Right lobe of liver (tissue), 4 donors: Measurements from ENCODE around the gene PLXND1.

Experiments
- POLR2A ChIP-seq: fragments of 450-650 bp; IDR thresholded peaks from one replicate; pipeline ENCODE4 v1.6.1; 2017; ENCODE audit warnings: antibody characterized with exemption, mild to moderate bottlenecking
- TF ChIP-seq, protein P1 (sequence below), 4 donors: fragments of 200-600 bp in 3 of 4; fragments of 450-650 bp in 1 of 4; IDR thresholded peaks; one replicate each; pipeline versions ENCODE4 v1.5.1 to v1.8.0; 2016 to 2022; ENCODE audit warnings: antibody characterized with exemption in 4 of 4, mild to moderate bottlenecking in 2 of 4
- donor health status: DM: no; HTN: no; CAD: no.
- donor health status: DM: no; HTN: no; CAD: no.
- donor health status: DM: no; HTN: yes; CAD: no.

DNA sequence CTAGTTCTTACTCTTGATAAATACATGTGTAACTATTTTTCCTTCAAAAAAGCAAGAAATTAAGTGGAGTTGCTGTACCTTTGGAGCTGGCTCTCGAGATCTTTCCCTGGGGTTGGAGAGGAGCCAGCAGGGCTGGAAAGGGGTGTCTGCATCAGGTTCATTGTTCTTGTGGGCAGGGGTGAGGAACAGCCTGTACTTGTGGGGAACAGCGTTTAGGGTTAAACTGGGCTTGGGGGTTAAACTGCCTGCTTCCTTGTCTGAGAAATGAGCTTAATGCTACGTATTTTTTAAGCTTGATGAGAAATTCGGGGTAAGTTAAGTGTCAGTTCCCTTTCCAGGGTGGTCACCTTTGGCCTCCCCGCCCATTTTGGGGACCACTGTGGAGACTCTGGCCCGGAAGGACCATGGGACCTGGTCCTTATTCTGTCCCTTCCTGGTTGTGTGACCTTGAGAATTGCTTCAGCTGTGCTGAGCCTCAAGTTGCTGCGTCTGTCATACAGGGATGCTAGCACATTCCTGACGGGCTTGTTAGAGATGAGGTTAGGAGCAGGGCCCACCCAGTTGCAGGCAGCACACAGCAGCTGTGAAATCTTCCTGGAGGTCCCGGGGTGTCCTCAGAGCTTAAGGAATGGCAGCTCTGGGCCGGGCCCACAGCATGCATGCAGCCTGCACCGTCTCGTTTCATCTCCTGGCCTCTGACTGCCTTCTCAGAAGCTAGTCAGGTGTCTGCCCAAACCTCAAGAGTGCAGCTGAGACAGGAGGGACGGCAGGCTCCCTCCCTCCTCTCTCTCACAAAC is 51.9 kb downstream of the PLXND1 start:
- TF ChIP-seq, protein P1, sequence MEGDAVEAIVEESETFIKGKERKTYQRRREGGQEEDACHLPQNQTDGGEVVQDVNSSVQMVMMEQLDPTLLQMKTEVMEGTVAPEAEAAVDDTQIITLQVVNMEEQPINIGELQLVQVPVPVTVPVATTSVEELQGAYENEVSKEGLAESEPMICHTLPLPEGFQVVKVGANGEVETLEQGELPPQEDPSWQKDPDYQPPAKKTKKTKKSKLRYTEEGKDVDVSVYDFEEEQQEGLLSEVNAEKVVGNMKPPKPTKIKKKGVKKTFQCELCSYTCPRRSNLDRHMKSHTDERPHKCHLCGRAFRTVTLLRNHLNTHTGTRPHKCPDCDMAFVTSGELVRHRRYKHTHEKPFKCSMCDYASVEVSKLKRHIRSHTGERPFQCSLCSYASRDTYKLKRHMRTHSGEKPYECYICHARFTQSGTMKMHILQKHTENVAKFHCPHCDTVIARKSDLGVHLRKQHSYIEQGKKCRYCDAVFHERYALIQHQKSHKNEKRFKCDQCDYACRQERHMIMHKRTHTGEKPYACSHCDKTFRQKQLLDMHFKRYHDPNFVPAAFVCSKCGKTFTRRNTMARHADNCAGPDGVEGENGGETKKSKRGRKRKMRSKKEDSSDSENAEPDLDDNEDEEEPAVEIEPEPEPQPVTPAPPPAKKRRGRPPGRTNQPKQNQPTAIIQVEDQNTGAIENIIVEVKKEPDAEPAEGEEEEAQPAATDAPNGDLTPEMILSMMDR (IDR thresholded peaks at IDR 0.05), result no peak
- TF ChIP-seq POLR2A, result no peak
